ENCODE data around the gene TMEM164.

Gene TMEM164

GRCh38 chrX:110182865-110183264 lies 180.0 kb downstream of the TMEM164 start:
- H3K27ac ChIP-seq = no peak overlapping the region
- DNase-seq (ENCODE audit: low spot score) = no peak
- TF ChIP-seq, protein P1, sequence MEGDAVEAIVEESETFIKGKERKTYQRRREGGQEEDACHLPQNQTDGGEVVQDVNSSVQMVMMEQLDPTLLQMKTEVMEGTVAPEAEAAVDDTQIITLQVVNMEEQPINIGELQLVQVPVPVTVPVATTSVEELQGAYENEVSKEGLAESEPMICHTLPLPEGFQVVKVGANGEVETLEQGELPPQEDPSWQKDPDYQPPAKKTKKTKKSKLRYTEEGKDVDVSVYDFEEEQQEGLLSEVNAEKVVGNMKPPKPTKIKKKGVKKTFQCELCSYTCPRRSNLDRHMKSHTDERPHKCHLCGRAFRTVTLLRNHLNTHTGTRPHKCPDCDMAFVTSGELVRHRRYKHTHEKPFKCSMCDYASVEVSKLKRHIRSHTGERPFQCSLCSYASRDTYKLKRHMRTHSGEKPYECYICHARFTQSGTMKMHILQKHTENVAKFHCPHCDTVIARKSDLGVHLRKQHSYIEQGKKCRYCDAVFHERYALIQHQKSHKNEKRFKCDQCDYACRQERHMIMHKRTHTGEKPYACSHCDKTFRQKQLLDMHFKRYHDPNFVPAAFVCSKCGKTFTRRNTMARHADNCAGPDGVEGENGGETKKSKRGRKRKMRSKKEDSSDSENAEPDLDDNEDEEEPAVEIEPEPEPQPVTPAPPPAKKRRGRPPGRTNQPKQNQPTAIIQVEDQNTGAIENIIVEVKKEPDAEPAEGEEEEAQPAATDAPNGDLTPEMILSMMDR (conservative IDR thresholded peaks at IDR 0.05; ENCODE audit: low read depth) = no peak
- ChIA-PET CTCF (no interaction called here), POLR2A (ENCODE audit: low non-redundant PET) (no interaction called here)

GRCh38 chrX:110183314-110183713 lies 180.4 kb downstream of the TMEM164 start:
- TF ChIP-seq, protein P1 (conservative IDR thresholded peaks at IDR 0.05; ENCODE audit: low read depth) = no peak
- no peak overlapping the region for H3K27ac ChIP-seq
- CTCF ChIA-PET = no interaction called here
- DNase-seq (ENCODE audit: low spot score) = no peak
- POLR2A ChIA-PET (ENCODE audit: low non-redundant PET) = no interaction called here

DNA sequence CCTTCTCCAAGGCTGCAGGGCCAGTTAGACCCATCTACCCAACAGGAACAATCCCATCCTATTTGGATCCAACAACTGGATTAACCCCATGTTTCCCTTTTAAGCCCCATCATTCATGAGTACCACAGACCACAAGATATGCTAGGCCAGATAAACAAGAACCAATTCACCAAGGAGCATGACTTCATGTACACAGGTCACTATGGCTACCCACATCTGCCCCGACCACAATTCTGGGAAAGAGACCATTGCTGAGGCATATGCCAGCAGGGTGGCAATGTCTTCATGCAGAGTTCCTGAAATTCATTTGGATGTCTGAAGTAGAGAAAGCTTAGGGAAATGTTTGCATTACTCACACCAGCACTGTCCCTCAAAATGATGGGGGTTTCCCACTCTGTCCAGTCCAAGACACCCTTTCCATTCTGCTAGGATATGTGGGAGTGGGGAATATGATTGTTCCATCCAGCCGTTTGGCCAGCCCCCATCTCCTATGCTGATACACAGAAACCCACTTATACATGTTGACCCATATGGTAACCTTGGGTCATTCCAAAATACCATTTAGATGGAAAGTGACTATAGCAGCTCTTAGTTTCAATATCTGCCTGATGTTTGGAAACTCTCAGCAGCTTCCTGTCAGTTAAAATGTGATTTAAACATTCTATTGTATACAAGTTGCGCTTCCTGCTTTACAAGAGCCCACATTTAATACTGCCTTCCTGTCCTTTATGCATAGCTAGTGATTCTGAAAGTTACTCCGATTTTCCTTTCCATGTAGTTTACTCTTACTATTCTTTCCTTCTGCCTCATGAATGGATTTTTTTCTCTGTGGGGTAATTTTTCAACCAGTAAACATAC lies 186.0 kb downstream of the TMEM164 start:
- ChIA-PET POLR2A (ENCODE audit: low non-redundant PET) (no interaction called here), CTCF (no interaction called here)
- H3K27ac ChIP-seq = no peak overlapping the region
- TF ChIP-seq, protein P1 (conservative IDR thresholded peaks at IDR 0.05; ENCODE audit: low read depth) = no peak
- DNase-seq (ENCODE audit: low spot score) = no peak

- CTCF ChIA-PET = interaction anchor here (0.5 kb wide), 1 partner anchor 113 kb away, joined by 3 read pairs; no protein-coding TSS in a partner anchor
These were observed 189.6 kb downstream of the TMEM164 start for GRCh38 chrX:110192516-110192915.

GRCh38 chrX:110194977-110195376 lies 192.1 kb downstream of the TMEM164 start:
- POLR2A ChIA-PET (ENCODE audit: low non-redundant PET) = no interaction called here
- CTCF ChIA-PET = interaction anchor here (0.6 kb wide), 1 partner anchor 451 kb away, joined by 4 read pairs; no protein-coding TSS in a partner anchor
- H3K27ac ChIP-seq = no peak overlapping the region
- TF ChIP-seq, protein P1 (conservative IDR thresholded peaks at IDR 0.05; ENCODE audit: low read depth) = no peak
- DNase-seq (ENCODE audit: low spot score) = no peak

More at GRCh38 chrX:110192516-110192915, 189.6 kb downstream of the TMEM164 start:
- no peak overlapping the region for H3K27ac ChIP-seq
- POLR2A ChIA-PET (ENCODE audit: low non-redundant PET) = no interaction called here
- TF ChIP-seq, protein P1 (conservative IDR thresholded peaks at IDR 0.05; ENCODE audit: low read depth) = no peak
- DNase-seq (ENCODE audit: low spot score) = no peak

DNA sequence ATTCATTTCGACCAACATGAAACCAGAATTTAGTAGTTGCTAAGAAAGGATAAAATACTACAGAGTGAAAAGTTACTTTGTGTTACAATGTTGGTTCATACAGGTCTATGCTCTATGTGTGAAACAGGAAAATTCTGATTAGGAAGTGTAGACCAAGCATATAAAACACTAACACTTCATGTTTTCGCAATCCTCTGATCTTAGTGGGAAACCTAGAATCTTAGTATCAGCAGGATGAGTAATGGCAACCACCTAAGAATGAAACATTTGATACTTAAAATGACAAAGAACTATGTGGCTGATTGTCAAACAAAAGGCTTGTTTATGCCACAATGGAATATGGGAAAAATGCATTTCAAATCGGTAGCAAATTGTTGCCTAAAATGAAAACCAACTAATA lies 198.9 kb downstream of the TMEM164 start:
- ChIA-PET POLR2A (ENCODE audit: low non-redundant PET) (no interaction called here), CTCF (no interaction called here)
- DNase-seq (ENCODE audit: low spot score) = no peak
- H3K27ac ChIP-seq = no peak overlapping the region
- TF ChIP-seq, protein P1 (conservative IDR thresholded peaks at IDR 0.05; ENCODE audit: low read depth) = no peak

Data from RWPE1 (cell line).